ENCODE results near the gene FTMT.
A peak's percentile ranks its signal among the peaks of the same experiment; 100 is the strongest.

FTMT gene

GRCh38 chr5:121872856-121873255 lies 21.2 kb downstream of the FTMT start:
- no peak overlapping the region for H3K4me3 ChIP-seq (ENCODE audit: low read depth, low read length)
- no peak for TF ChIP-seq CTCF (IDR thresholded peaks at IDR 0.05; ENCODE audit: insufficient read depth, low read depth, low read length, missing control alignments)
- DNase-seq (ENCODE audit: low read depth): no peak

- no peak for TF ChIP-seq CTCF (IDR thresholded peaks at IDR 0.05; ENCODE audit: insufficient read depth, low read depth, low read length, missing control alignments)
- no peak overlapping the region for H3K4me3 ChIP-seq (ENCODE audit: low read depth, low read length)
- DNase-seq (ENCODE audit: low read depth): no peak
Observed at GRCh38 chr5:121873409-121873808, 21.7 kb downstream of the FTMT start.

- H3K4me3 ChIP-seq (ENCODE audit: low read depth, low read length): no peak overlapping the region
- no peak for DNase-seq (ENCODE audit: low read depth)
- TF ChIP-seq CTCF (IDR thresholded peaks at IDR 0.05; ENCODE audit: insufficient read depth, low read depth, low read length, missing control alignments): no peak
Observed at GRCh38 chr5:121885630-121886029, 33.9 kb downstream of the FTMT start.

- H3K4me3 ChIP-seq (ENCODE audit: low read depth, low read length): no peak overlapping the region
- no peak for DNase-seq (ENCODE audit: low read depth)
- TF ChIP-seq CTCF (IDR thresholded peaks at IDR 0.05; ENCODE audit: insufficient read depth, low read depth, low read length, missing control alignments): no peak
Observed at GRCh38 chr5:121887727-121888126, 36.0 kb downstream of the FTMT start.

GRCh38 chr5:121890297-121890858 lies 38.7 kb downstream of the FTMT start:
- no peak for TF ChIP-seq CTCF (IDR thresholded peaks at IDR 0.05; ENCODE audit: insufficient read depth, low read depth, low read length, missing control alignments)
- peak; percentile 2 for DNase-seq (ENCODE audit: low read depth)
- no peak overlapping the region for H3K4me3 ChIP-seq (ENCODE audit: low read depth, low read length)

GRCh38 chr5:121897341-121897740 lies 45.7 kb downstream of the FTMT start:
- no peak for DNase-seq (ENCODE audit: low read depth)
- no peak overlapping the region for H3K4me3 ChIP-seq (ENCODE audit: low read depth, low read length)
- no peak for TF ChIP-seq CTCF (IDR thresholded peaks at IDR 0.05; ENCODE audit: insufficient read depth, low read depth, low read length, missing control alignments)

GRCh38 chr5:121899346-121899745 lies 47.7 kb downstream of the FTMT start:
- TF ChIP-seq CTCF (IDR thresholded peaks at IDR 0.05; ENCODE audit: insufficient read depth, low read depth, low read length, missing control alignments): no peak
- no peak for DNase-seq (ENCODE audit: low read depth)
- H3K4me3 ChIP-seq (ENCODE audit: low read depth, low read length): no peak overlapping the region

Measured in GM12865 (cell line).